Neutrophil (primary cell): Measurements from ENCODE around the gene TM9SF4.

Experiments
- H3K27ac ChIP-seq: fragments of 200-600 bp; sonication (generic); 2 replicates; pipeline ENCODE4 v1.5.1; 2016; ENCODE audit warnings: mild to moderate bottlenecking, moderate library complexity
- H3K27me3 ChIP-seq: fragments of 200-600 bp; sonication (generic); 2 replicates; pipeline ENCODE4 v1.6.0; 2016; ENCODE audit warnings: mild to moderate bottlenecking
- H3K36me3 ChIP-seq: fragments of 200-600 bp; sonication (generic); 2 replicates; pipeline ENCODE4 v1.5.1; 2017
- H3K4me1 ChIP-seq, 2 experiments: fragments of 200-600 bp in 1 of 2; sonication (generic) in 1 of 2; 1 replicate in 1 of 2; 2 replicates in 1 of 2; pipeline versions ENCODE4 v1.5.1 to v1.6.1; 2013 to 2016; ENCODE audit warnings: low read depth in 1 of 2, low read length in 1 of 2, mild to moderate bottlenecking in 1 of 2, moderate library complexity in 1 of 2; ENCODE audit not compliant: control insufficient read depth in 1 of 2, insufficient read depth in 1 of 2
- H3K4me3 ChIP-seq, 2 experiments: fragments of 200-600 bp in 1 of 2; sonication (generic) in 1 of 2; 1 replicate in 1 of 2; 2 replicates in 1 of 2; pipeline ENCODE4 v1.5.1; 2013 to 2016; ENCODE audit warnings: low read depth in 1 of 2, low read length in 1 of 2, mild to moderate bottlenecking in 1 of 2, moderate library complexity in 1 of 2
- H3K9me3 ChIP-seq: fragments of 200-600 bp; sonication (generic); 2 replicates; pipeline ENCODE4 v1.5.1; 2016
- CTCF ChIP-seq: fragments of 200-600 bp; sonication (generic); IDR thresholded peaks from 2 replicates; pipeline ENCODE4 v1.5.1; 2016; ENCODE audit warnings: antibody characterized with exemption

Gene TM9SF4

GRCh38 chr20:32129863-32130262, 20.3 kb downstream of the TM9SF4 start:
- H3K4me3 ChIP-seq = no peak overlapping the region
- H3K9me3 ChIP-seq = no peaks in the 10 kb centered on the region
- H3K36me3 ChIP-seq = peaks cover 9% of the 10 kb centered on the region
- TF ChIP-seq CTCF = no peak
- no peaks in the 10 kb centered on the region for H3K27me3 ChIP-seq
- no peaks in the 10 kb centered on the region for H3K4me1 ChIP-seq
- no peak overlapping the region for H3K27ac ChIP-seq

GRCh38 chr20:32130352-32130751, 20.8 kb downstream of the TM9SF4 start:
- H3K27me3 ChIP-seq = no peaks in the 10 kb centered on the region
- no peak for TF ChIP-seq CTCF
- no peaks in the 10 kb centered on the region for H3K9me3 ChIP-seq
- no peak overlapping the region for H3K27ac ChIP-seq
- no peak overlapping the region for H3K4me3 ChIP-seq
- peaks cover 9% of the 10 kb centered on the region for H3K36me3 ChIP-seq
- H3K4me1 ChIP-seq = no peaks in the 10 kb centered on the region

GRCh38 chr20:32130965-32131364, 21.5 kb downstream of the TM9SF4 start:
- Histone ChIP-seq H3K36me3 (peaks cover 14% of the 10 kb centered on the region), H3K9me3 (no peaks in the 10 kb centered on the region), H3K27ac (no peak overlapping the region), H3K27me3 (no peaks in the 10 kb centered on the region), H3K4me1 (no peaks in the 10 kb centered on the region), H3K4me3 (no peak overlapping the region)
- no peak for TF ChIP-seq CTCF

- Histone ChIP-seq H3K9me3 (no peaks in the 10 kb centered on the region), H3K27ac (no peak overlapping the region), H3K36me3 (peaks cover 35% of the 10 kb centered on the region), H3K4me1 (no peaks in the 10 kb centered on the region), H3K27me3 (no peaks in the 10 kb centered on the region), H3K4me3 (no peak overlapping the region)
- no peak for TF ChIP-seq CTCF
These were observed 23.5 kb downstream of the TM9SF4 start for GRCh38 chr20:32132911-32133549.

- Histone ChIP-seq H3K36me3 (peaks cover 45% of the 10 kb centered on the region), H3K9me3 (no peaks in the 10 kb centered on the region), H3K4me3 (no peak overlapping the region), H3K27me3 (no peaks in the 10 kb centered on the region), H3K4me1 (no peaks in the 10 kb centered on the region), H3K27ac (no peak overlapping the region)
- no peak for TF ChIP-seq CTCF
These were observed 24.5 kb downstream of the TM9SF4 start for GRCh38 chr20:32134026-32134425.
